Measurements from ENCODE around the gene GAS7.

The GAS7 gene

DNA sequence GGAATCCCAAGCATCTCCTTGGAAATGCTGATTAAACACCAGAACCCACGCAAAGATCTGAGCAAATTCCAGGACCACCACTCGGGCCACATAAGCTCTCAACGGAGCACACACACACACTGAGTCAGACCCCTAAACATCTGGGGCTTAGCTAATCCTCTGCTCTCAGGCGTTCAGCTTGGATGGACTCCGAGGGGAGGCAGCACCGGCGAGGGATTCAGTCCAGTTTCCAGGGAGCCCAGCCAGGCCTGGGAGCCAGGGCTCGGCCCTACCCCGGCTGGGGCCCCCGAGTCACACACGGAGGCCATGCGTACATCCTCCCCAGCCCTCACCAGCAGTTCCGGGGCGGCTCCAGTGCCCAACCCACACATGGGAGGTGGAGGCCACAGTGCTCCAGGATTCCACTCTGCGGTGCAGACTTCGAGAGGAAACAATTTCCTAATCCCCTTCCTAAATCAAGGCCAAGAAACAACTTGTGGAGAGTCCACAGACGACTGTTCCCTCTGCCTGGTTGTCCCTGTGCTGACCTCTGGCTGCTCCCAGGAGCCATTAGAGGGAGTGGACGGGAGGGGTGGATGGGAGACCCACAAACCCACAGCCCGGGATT is 70.5 kb downstream of the GAS7 start:
- peak; percentile 56 for DNase-seq

DNA sequence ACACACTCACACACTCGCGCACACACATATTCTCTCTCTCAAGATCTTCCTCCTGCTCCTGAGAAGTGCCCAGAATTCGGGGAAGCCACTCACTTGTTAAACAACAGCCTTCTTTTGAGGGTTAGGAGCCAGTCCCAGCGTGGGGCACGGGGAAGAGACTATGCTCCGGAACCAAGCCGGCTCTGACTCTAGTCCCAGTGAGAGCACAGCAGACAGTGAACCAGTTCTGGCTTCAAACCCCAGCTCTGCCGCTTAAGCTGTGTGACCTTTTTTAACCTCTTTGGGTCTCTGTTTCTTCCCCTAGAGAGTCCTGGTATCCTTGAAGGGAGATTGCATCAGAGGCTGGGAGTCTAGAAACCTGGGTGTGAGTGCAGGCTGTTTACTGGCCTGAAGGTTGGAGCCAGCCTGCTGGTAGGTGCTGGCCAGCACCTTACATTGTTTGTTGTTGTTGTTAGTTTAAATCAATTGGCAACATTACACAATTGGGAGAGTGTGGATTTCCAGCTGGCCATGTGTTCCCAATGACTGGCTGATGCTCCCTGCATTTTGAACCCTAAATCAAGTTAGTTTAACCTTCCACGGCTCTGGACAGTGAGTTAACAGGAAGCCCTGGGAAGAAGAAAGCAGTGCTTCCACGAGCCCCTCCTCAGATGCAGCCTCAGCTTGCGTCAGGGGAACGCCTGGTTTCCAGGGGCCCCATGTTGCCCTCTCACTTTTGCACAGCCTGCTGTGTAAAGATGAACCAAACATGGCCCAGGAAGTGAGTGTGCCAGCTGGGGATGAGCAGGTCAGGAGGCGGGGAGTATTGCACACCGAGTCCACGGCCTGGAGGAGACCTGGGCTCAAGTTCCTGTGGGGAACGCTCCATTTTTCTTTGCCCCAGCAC is 71.5 kb downstream of the GAS7 start:
- DNase-seq: peak; percentile 48

DNA sequence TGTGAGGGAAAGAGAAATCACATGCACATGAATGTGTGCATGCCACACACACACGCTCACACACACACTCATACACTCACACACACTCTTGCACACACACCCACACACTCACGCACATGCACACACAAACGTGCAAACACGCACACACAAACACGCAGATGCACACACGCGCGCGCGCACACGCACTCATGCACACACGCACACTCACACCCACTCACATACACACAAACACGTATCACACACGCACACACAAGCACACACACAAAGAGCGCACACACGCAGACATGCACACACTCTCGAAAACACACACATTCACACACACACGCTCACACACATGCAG is 72.2 kb downstream of the GAS7 start:
- no peak for DNase-seq

DNA sequence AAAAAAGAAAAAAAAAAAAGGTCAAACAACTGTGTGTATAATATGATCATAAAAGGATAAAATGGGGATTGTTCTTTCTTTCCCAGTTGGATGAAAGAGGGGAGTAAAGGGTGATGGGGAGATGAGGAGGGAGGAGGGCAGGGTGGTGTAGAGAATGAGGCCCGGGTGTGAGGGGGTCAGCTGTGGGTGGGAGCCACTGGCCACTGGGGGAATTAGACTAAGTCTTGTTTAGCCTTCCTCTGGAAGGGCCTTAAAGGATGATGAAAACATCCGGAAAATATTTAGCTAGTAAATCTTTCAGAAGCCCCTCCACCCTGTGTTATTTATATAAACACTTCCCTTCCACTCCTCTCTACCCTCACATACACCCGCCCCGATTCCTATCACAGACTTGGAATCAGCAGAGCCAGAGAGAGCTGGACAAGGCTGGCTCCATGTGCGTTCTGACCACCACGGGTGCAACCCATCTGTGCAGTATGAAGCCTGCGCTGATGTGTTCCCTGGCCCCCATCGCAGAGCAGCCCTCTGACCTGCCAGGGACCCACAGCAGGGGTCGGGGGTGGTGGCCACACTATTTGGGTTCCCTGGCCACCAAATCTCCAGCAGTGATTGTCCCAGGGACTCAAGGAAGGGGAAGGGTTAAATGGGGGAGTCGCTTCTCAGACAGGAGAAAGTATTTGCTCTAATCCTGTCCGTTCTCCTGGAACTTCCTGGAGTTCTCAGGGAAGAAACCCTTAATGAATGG is 72.7 kb downstream of the GAS7 start:
- DNase-seq: no peak

DNA sequence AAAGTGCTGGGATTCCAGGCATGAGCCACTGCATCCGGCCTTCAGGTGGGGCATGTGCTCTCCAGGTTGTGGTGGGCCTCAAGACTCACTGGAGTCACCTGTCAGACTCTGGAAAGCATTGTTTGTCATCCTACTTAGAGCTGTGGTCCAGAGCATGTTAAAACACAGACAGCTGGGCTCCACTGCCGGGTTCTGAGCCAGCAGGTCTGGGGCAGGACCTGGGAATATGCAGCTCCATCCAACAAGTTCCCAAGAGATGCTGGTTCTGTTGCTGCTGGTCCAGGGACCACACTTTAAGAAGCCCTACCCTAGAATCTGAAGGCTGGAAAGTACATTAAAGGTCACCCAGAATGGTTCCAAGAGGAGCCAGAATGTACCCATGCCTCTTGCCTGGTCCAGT is 75.3 kb downstream of the GAS7 start:
- DNase-seq: no peak

DNA sequence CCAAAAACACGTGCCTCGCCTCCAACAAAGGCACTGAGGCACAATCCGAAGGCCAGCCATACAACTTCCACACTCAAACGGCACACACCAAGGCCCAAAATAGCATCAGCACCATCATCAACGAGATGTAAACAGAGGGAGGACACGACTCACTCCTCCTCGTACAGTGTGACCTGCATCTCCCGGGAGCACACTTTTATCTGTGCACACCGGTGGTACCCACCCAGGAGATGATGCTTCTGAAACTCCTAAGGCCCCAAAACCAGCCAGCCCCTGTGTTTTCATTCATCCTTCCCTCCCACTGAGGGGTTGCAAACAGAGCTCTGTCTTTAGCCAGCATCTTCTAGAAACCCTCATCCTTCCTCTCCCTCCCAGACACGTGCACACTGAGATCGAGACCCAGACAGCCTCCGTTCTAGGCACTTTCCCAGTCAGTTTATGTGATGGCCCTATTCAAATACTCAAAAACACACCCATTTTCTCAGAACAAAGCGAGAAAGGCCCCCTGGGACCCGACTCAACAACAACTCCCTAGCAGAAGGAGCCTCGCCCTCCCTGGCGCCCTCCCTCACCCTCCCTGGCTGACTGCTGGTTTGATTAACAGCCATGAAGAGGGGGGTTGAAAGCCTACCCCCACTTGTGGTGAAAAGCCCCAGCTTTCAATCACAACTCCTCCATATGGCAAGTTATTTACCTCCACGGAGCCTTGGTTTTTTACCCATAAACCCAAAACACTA is 76.3 kb downstream of the GAS7 start:
- no peak for DNase-seq

DNA sequence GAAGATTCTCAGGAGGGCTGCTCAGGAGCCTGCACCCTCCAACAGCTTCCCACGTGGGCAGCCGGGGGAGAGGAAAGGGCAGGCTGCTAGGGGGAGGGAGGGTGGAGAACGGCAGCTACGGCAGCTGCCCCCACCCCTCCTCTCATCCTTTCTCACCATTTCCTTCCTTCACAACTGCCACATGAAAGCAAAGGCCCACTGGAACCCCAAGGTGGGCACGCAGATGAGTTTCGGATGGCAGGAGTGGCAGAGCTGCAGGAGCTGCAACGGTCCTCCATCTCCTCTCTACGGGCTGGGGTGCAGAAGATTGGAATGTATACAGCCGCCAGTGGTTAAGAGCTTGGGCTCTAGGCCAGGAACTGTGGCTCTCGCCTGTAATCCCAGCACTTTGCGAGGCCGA is 77.7 kb downstream of the GAS7 start:
- no peak for DNase-seq

DNA sequence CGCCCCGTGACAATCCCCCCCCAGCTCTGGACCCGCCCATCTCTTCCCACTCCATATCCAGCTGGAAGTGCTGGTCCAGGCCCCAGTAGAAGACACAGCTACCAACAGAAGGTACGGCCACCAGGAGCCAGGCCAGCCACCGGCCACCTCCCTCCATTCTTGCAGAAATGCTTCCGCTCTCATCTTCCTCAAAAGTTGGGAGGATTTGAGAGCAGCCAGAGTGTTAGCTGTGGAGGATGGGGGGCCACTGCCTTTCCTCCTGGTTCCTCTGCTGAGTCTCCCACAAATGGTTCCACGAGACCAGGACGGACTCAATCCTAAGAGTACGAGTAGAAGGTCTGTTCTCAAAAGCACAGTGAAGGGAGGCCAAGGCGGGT is 78.3 kb downstream of the GAS7 start:
- DNase-seq: no peak

DNA sequence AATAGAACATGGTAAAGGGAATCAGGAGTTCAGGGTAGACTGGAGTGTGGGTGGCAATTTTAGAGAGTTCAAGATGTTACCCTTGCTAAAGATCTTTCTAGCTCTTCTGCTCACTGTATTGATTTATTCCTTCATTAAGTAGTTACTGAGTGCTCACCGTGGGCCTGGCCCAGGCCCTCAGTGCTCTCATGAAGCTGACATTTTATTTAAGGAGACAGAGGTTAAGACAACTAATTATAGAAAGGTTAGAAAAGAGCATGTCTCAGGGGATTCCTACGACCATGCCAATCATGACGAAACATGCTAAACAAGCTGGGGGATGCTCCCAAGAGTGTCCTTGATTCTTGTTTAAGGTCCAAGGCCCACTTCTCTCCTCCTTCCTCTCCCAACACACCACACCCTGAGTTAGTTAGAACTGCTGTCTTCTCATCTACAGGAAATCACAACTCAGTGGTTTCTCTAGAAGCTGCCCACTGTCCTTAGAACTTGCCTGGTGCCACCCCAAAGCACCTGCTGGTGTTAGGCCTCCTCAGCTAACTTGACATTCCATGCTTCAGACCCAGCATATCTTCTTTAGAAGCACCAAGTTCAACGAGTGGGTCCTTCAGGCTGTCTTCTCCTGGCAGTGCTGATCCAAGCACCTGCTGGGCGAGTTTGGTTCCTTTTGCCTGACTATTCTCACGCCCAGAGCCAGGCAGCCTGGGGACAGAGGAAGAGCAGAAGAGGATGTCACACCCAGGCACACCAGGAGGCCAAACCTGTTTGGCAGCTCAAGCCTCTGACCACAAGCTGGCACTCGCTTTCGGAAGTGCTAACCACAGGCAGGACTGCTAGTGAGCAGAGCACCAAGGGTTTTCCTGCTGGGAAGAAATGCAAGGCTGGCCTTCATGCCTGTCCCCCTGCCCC is 79.0 kb downstream of the GAS7 start:
- DNase-seq: no peak

DNA sequence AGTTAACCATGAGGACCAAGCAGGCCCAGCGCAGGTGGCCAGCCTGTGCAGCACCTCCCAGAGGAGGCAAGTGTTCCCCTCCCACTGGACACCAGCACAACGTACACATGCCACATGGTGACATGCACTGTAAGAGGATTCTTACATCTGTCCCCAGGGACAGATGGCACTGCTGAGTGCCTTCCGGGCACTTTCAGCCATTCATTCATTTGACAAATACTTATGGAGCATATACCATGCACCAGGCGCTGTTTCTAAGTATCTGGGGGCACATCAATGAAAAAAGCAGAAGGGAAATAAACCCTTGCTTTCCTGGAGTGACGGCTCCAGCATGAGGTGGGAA is 79.6 kb downstream of the GAS7 start:
- peak; percentile 46 for DNase-seq

DNA sequence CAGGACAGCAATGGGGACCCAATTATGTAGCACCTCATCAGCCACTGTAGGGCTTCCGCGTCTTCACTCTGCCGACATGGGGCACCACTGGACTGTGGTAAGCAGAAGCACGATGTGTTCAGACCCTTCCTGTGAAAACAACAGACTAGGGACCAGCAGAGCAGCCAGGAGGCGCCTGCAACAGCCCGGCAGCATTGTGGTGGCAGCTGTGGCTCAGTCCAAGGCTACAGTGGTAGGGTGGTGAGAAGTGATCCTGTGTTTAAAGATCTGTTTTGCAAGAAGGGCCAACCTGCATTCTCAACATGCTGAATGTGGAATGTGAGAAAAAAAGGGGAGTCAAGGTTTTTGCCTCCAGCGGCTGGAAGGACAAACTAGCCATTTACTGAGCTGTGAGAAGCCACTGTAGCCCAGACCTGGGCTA is 80.8 kb downstream of the GAS7 start:
- no peak for DNase-seq

DNA sequence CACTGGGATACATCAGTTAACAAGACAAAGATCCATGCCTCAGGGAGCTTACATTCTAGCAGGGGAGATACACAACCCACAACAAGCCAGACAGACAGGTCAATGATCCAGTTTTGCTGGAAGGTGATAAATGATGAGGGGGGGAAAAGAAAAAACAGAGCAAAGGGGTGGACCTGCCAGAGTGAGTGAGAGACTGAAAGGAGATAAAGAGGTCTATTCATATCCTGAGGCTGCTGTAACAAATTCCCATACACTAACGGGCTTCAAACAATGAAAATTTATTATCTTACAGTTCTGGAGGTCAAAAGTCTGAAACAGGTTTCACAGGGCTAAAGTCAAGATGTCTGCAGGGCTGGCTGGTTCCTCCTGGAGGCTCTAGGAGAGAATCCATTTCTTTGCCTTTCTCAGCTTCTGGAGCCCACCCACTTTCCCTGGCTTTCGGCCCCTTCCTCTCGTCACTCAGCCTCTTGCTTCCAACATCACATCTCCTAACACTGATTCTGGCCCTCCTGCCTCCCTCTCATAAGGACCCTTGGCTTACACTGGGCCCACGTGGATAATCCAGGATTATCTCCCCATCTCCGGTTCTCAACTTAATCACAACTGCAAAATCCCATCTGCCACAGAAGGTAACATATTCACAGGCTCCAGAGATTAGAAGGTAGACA is 81.5 kb downstream of the GAS7 start:
- DNase-seq: no peak

DNA sequence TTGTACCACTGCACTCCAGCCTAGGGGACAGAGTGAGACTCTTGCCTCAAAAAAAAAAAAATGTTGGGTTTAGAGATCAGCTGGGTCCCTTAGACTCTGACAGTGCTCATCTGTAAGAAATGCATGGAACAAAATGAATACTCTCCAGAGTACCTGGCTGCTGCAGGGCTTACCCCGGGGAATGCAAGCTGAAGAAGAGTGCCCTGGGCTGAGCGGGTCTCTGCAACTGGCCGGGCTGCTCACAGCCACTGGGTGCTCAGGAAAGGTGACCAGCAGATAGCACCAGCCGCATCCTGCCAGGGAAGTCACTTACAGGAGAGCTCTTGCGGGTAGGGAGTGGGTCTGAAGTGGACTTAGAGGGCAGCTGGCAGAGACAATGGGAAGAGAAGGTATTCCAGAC is 82.1 kb downstream of the GAS7 start:
- no peak for DNase-seq

DNA sequence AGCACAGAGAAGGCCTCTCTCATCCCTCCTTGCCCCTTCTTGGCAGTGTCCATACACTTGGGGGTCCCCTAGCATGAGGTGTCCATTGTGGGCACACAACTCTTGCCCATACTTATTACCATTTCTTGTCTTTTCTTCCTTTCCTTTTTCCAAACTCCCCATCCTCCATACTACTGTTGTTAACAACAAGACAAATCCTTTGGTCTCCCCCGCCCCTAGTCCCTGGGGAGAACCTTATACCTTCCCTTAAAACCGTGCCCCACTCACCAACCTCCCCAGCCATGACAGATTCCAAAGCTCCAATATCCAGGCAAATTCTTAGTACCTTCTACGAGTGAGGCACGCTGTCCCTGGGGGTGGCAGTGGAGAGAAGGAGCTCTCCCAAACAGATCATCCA is 82.9 kb downstream of the GAS7 start:
- no peak for DNase-seq

DNA sequence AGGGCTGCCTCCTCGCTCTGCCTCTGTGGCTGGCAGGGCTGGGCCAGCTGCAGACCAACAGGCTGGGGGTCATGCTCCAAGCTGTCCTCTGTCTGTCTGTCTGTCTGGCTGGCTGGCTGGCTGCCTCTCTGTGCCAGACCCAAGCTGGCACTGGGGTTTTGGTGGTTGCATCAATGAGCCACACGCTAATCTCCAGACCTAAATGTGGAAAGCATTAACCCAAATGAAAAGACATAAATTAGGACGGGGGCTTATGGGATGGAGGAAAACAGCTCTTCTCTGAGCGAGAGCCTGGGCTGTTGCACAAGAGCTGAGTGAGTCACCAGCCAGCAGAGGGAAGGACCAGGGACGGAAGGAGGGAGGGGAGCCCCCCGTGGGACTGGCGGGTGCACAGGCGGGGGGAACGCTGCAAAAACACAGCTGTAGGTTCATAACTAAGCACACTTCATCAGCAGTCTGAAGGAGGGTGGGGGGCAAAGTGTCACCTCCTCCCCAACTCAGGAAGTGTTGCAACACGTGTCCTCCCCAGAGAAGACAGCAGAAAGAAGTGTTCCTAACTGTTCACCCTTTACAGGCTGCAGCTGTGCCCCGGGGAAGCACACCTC is 83.4 kb downstream of the GAS7 start:
- DNase-seq: no peak

DNA sequence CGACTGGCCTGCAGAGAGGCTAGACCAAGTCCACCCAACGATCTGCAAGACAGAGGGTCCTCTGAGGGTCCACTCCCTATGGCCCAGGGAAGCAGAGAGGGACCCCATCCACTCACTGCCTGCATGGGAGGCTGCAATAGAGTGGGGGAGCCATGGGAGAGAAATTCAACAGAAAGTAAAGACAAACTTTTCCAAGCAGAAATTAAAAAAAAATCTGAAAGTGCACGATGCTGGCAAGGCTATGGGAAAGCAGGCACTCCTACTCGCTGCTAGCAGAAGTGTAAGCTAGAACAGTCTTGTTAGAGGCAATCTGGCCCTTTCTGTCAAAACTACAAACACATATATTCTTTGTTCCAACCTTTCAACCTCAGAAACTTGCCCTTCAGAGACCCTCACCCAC is 85.4 kb downstream of the GAS7 start:
- DNase-seq: no peak

DNA sequence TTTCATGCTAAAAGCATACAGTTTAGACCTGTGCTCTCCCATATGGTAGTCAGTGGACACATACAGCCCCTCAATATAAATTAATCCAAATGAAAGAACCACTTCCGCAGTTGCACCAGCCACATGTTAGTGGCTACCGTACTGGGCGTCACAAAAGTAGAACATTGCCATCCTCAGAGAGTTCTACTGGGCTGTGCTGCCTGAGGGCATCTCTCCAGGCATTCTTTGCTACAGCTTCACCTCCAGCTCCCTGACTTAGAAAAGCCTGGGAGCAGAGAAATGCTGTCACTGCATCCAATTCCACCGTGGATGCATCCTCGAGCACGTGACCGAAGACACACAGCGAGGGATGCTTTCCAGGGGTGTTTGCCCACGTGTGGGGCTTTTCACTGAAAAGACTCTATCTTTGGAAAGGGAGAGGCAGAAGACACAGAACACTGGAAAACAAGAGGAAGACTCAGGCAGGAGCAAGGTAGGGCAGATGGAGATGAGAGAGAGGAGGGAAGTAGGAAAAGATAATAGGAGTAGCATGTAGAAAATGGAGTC is 86.4 kb downstream of the GAS7 start:
- DNase-seq: no peak

DNA sequence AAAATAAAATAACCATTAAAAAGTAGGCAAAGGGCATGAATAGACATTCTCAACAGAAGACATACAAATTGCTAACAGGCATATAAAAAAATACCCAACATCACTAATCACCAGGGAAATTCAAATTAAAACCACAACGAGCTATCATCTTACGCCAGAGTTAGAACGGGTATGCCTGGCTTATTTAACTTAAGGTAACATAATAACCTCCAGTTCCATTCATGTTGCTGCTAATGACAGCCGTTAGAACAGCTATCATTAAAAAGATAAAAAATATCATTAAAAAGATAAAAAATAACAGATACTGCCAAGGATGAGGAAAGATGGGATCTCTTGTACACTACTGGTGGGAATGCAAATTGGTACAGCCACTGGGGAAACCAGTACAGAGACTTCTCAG is 89.3 kb downstream of the GAS7 start:
- no peak for DNase-seq

DNA sequence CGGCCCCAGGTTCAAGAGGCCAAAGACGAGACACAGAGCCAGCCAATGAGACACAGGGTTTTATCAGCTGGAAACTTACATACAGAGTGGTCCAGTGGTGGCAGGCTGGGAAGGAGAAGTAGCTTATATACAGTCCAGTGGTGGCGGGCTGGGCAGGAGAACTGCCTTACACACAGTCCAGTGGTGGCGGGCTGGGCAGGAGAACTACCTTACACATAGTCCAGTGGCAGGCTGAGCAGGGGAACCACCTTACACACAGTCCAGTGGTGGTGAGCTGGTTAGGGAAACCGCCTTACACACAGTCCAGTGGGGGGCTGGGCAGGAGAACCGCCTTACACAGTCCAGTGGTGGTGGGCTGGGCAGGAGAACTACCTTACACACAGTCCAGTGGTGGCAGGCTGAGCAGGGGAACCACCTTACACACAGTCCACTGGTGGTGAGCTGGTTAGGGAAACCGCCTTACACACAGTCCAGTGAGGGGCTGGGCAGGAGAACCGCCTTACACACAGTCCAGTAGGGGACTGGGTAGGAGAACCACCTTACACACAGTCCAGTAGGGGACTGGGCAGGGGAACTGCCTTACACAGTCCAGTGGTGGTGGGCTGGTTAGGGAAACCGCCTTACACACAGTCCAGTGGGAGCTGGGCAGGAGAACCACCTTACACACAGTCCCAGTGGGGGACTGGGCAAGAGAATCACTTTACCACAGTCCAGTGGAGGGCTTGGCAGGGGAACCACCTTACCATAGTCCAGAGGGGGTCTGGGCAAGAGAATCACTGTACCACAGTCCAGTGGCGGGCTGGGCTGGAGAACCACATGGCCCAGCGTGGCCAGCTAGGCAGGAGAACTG is 90.9 kb downstream of the GAS7 start:
- DNase-seq: no peak

DNA sequence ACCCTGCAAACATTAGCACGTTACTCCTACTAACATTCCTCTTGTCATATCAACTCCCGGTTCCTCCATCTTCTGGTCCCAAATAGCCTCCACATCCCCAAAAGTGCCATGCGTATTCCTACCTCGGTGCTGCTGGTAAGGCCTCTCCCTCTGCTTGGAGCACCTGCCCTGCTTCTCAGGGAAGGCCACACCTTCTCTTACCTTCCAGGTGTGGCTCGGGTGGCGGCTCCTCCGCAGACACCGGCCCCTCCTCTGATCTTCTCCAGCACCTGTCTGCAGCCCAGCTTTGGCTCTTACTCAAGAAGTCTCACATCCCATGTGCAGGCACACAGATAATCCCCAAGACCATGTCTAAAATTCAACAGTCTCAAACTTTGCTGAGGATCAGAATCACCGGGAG is 92.3 kb downstream of the GAS7 start:
- no peak for DNase-seq
